IMR-90 (cell line): ENCODE results near the gene TIE1. TPM values are rescaled to one million over a fixed set of nuclear protein-coding genes. Genes with fewer than 3 reads are reported as not detected.
A peak's percentile ranks its signal among the peaks of the same experiment; 100 is the strongest.

Source experiments
- ATAC-seq: fragments of 200-7000 bp; cut with Tn5 transposase; 2 replicates; pipeline ENCODE4 v1.9.1; 2020; ENCODE audit warnings: low read depth, mild to moderate bottlenecking, moderate library complexity
- BruUV-seq: library from RNA; stranded (reverse); fragments of 400-500 nt; replicated peaks from 2 replicates; lab custom pipeline; 2021; lab: Mats Ljungman, UMichigan
- CTCF ChIA-PET: fragments of 300-600 bp; formaldehyde crosslinking; extraction: SDS; loops from one replicate; lab custom pipeline; 2021; ENCODE audit warnings: antibody characterized with exemption; lab: Yijun Ruan, JAX
- POLR2A ChIA-PET: fragments of 300-600 bp; sonication (Branson Sonifier 250); formaldehyde crosslinking; loops from one replicate; lab custom pipeline; 2022; ENCODE audit warnings: antibody characterized with exemption; ENCODE audit not compliant: unreplicated experiment; lab: Charles Lee
- DNase-seq: peaks from one replicate; pipeline ENCODE4 v3.0.0; 2013
- H2AFZ ChIP-seq: replicated peaks from 2 replicates; pipeline ENCODE3; 2013; ENCODE audit warnings: low read length, mild to moderate bottlenecking; ENCODE audit not compliant: poor library complexity
- H2AK5ac ChIP-seq: 2 replicates; pipeline ENCODE4 v1.6.1; 2013; ENCODE audit warnings: low read depth, low read length, inconsistent platforms
- H2AK9ac ChIP-seq: replicated peaks from 2 replicates; pipeline ENCODE3; 2013; ENCODE audit warnings: mild to moderate bottlenecking, low read depth, low read length, moderate library complexity; ENCODE audit not compliant: poor library complexity
- H2BK120ac ChIP-seq: 2 replicates; pipeline ENCODE4 v1.6.1; 2013; ENCODE audit warnings: low read depth, low read length, inconsistent platforms
- H2BK15ac ChIP-seq: 3 replicates; pipeline ENCODE4 v1.6.1; 2013; ENCODE audit warnings: low read depth, low read length, inconsistent platforms
- H2BK20ac ChIP-seq: 2 replicates; pipeline ENCODE4 v1.6.1; 2013; ENCODE audit warnings: low read depth, mild to moderate bottlenecking, inconsistent platforms, low read length, moderate library complexity
- H2BK5ac ChIP-seq: 2 replicates; pipeline ENCODE4 v1.6.1; 2013; ENCODE audit warnings: mild to moderate bottlenecking, low read depth, low read length, inconsistent platforms; ENCODE audit not compliant: poor library complexity, severe bottlenecking
- H3K14ac ChIP-seq: replicated peaks from 2 replicates; pipeline ENCODE4 v1.6.1; 2013; ENCODE audit warnings: low read depth, low read length, inconsistent platforms
- H3K18ac ChIP-seq: 2 replicates; pipeline ENCODE4 v1.6.1; 2013; ENCODE audit warnings: low read depth, low read length, control low read depth
- H3K23ac ChIP-seq: 2 replicates; pipeline ENCODE4 v1.6.1; 2013; ENCODE audit warnings: low read depth, low read length, inconsistent platforms
- H3K27ac ChIP-seq: 2 replicates; pipeline ENCODE4 v1.5.1; 2013; ENCODE audit warnings: mild to moderate bottlenecking, control low read depth, low read length; ENCODE audit not compliant: insufficient read depth
- H3K27me3 ChIP-seq: 2 replicates; pipeline ENCODE4 v1.6.1; 2013; ENCODE audit warnings: low read length; ENCODE audit not compliant: control insufficient read depth, insufficient read depth
- H3K36me3 ChIP-seq: 2 replicates; pipeline ENCODE4 v1.6.1; 2013; ENCODE audit warnings: low read length, mixed read lengths; ENCODE audit not compliant: control insufficient read depth, insufficient read depth
- H3K4ac ChIP-seq: 2 replicates; pipeline ENCODE4 v1.6.1; 2013; ENCODE audit warnings: low read depth, low read length, inconsistent platforms
- H3K4me1 ChIP-seq: 2 replicates; pipeline ENCODE4 v1.6.1; 2013; ENCODE audit warnings: low read length, mixed read lengths; ENCODE audit not compliant: control insufficient read depth, insufficient read depth
- H3K4me2 ChIP-seq: 2 replicates; pipeline ENCODE4 v1.6.1; 2013; ENCODE audit warnings: low read depth, mild to moderate bottlenecking, control low read depth, low read length, moderate library complexity
- H3K4me3 ChIP-seq: 2 replicates; pipeline ENCODE4 v1.5.1; 2013; ENCODE audit warnings: low read depth, mild to moderate bottlenecking, control low read depth, low read length, moderate library complexity; ENCODE audit not compliant: insufficient read depth
- H3K56ac ChIP-seq: 2 replicates; pipeline ENCODE4 v1.6.1; 2013; ENCODE audit warnings: low read length, inconsistent platforms; ENCODE audit not compliant: insufficient read depth; ENCODE audit errors: extremely low read depth
- H3K79me1 ChIP-seq, 2 experiments: 2 replicates each; pipeline ENCODE4 v1.6.1; 2013; ENCODE audit warnings: low read length in 2 of 2, inconsistent platforms in 1 of 2, low read depth in 1 of 2
- H3K9ac ChIP-seq: 2 replicates; pipeline ENCODE4 v1.6.1; 2013; ENCODE audit warnings: low read depth, low read length, control low read depth
- H3K9me1 ChIP-seq: 2 replicates; pipeline ENCODE4 v1.6.1; 2013; ENCODE audit warnings: low read length, inconsistent platforms; ENCODE audit not compliant: insufficient read depth
- H3K9me3 ChIP-seq: 2 replicates; pipeline ENCODE4 v1.6.1; 2013; ENCODE audit warnings: low read length; ENCODE audit not compliant: control insufficient read depth, insufficient read depth
- H4K20me1 ChIP-seq: 2 replicates; pipeline ENCODE4 v1.6.1; 2013; ENCODE audit warnings: low read length, inconsistent platforms; ENCODE audit not compliant: insufficient read depth
- H4K5ac ChIP-seq: 2 replicates; pipeline ENCODE4 v1.6.1; 2013; ENCODE audit warnings: mild to moderate bottlenecking, low read depth, low read length, control low read depth
- H4K8ac ChIP-seq, 2 experiments: 2 replicates each; pipeline ENCODE4 v1.6.1; 2013; ENCODE audit warnings: low read depth in 2 of 2, low read length in 2 of 2, control low read depth in 1 of 2, inconsistent platforms in 1 of 2
- H4K91ac ChIP-seq: 2 replicates; pipeline ENCODE4 v1.6.1; 2013; ENCODE audit warnings: low read depth, low read length, inconsistent platforms; ENCODE audit not compliant: insufficient read depth
- CTCF ChIP-seq: conservative IDR thresholded peaks from 2 replicates; pipeline ENCODE4 v1.5.1; 2012; ENCODE audit warnings: mild to moderate bottlenecking, low read depth, low read length, improper control_type of control experiment
- FOS ChIP-seq: fragments of 150-350 bp; IDR thresholded peaks from 2 replicates; pipeline ENCODE4 v1.6.1; 2016; ENCODE audit warnings: low read depth, low read length
- MAFK ChIP-seq: IDR thresholded peaks from 2 replicates; pipeline ENCODE4 v1.6.1; 2012; ENCODE audit warnings: low read depth, low read length, improper control_type of control experiment
- MAZ ChIP-seq: IDR thresholded peaks from 2 replicates; pipeline ENCODE4 v1.6.1; 2012; ENCODE audit warnings: low read depth, mild to moderate bottlenecking, low read length, improper control_type of control experiment, moderate library complexity, borderline replicate concordance
- NFE2L2 ChIP-seq: fragments of 150-350 bp; IDR thresholded peaks from 2 replicates; pipeline ENCODE4 v1.6.1; 2016; ENCODE audit warnings: low read depth, mild to moderate bottlenecking, low read length
- SMC3 ChIP-seq: fragments of 150-350 bp; IDR thresholded peaks from 2 replicates; pipeline ENCODE4 v1.6.1; 2016; ENCODE audit warnings: low read depth, mild to moderate bottlenecking, antibody characterized with exemption, low read length, moderate library complexity
- WGBS, 2 experiments: methylation state at CpG; one replicate each; pipeline versions ENCODE4 v1.1.5 to v1.1.7; 2013; ENCODE audit warnings: missing lambda C conversion rate in 2 of 2; ENCODE audit not compliant: insufficient read length in 1 of 2; ENCODE audit errors: extremely low coverage in 2 of 2; 5-methylcytosine and 5-hydroxymethylcytosine counted together
- dilution Hi-C: fragments of 300-500 bp; cut with HindIII; formaldehyde crosslinking; loops from one replicate; pipeline ENCODE4 v1.14.3; 2018; ENCODE audit warnings: low sequenced_read_pairs; ENCODE audit not compliant: unreplicated experiment
- in situ Hi-C: fragments of 300-500 bp; cut with MboI; formaldehyde crosslinking; loops from 3 replicates; pipeline ENCODE4 v1.14.3; 2019; ENCODE audit warnings: low sequenced_read_pairs, inconsistent platforms, mixed read lengths
- intact Hi-C: fragments of 100-400 bp; cut with micrococcal nuclease; formaldehyde crosslinking; loops from 2 replicates; pipeline ENCODE4 v1.10.0; 2022
- polyA plus RNA-seq, 3 experiments: library from polyadenylated mRNA; depleted of rRNA; stranded (reverse); fragments of >200 nt; gene quantifications; 2 replicates each; pipeline ENCODE4 v1.2.3, GENCODE V29; 2012; ENCODE audit warnings: low replicate concordance in 1 of 3
- total RNA-seq: library from RNA; depleted of rRNA; stranded (reverse); fragments of >200 nt; gene quantifications from 2 replicates; pipeline ENCODE4 v1.2.3, GENCODE V29; 2012

TIE1 gene
- total and polyA plus RNA-seq, 2 of the 4 experiments (the other 2 are of a cell fraction): 2.3 to 7.5 TPM

- ChIA-PET POLR2A (no interaction called here), CTCF (no interaction called here)
- no peaks in the 10 kb centered on the region for H3K36me3 ChIP-seq
- peaks cover 14% of the 10 kb centered on the region for H3K4me1 ChIP-seq
- H3K56ac ChIP-seq: no peak overlapping the region
- peak overlapping the region; percentile 12; the same call in 1 of the 2 replicates for H3K4me2 ChIP-seq
- H4K8ac ChIP-seq: no peak overlapping the region
- in situ Hi-C loops (no loop called here), dilution Hi-C loops (no loop called here), intact Hi-C loops (no loop called here)
- no peak overlapping the region for H3K27ac ChIP-seq
- H2BK15ac ChIP-seq: no peak overlapping the region
- H2AFZ ChIP-seq: no peak overlapping the region
- 0 out of 2 replicates have a peak, but pooled peaks cover 7% of the 10 kb centered on the region for H3K27me3 ChIP-seq
- H3K4me3 ChIP-seq: no peak overlapping the region
- no peak overlapping the region for H2BK20ac ChIP-seq
- no peak for DNase-seq
- H2BK5ac ChIP-seq: no peak overlapping the region
- no peak overlapping the region for H4K5ac ChIP-seq
- no peak overlapping the region for H2AK9ac ChIP-seq
- no peak overlapping the region for H3K4ac ChIP-seq
- no peak overlapping the region for H3K23ac ChIP-seq
- no TSS peak for BruUV-seq
- H4K20me1 ChIP-seq: no peaks in the 10 kb centered on the region
- H3K9me3 ChIP-seq: no peaks in the 10 kb centered on the region
- H3K79me1 ChIP-seq: no peaks in the 10 kb centered on the region
- H3K14ac ChIP-seq: no peak overlapping the region
- no peak overlapping the region for H2AK5ac ChIP-seq
- no peak overlapping the region for H3K9ac ChIP-seq
- H3K9me1 ChIP-seq: peaks cover 14% of the 10 kb centered on the region
- H2BK120ac ChIP-seq: no peak overlapping the region
- H3K18ac ChIP-seq: no peak overlapping the region
- WGBS, 2 experiments: 0% methylated on average over 1 of the region's 3 CpGs; no CpG with 5 or more reads in 1 of the 2 experiments
- peak; percentile 49 for TF ChIP-seq MAFK
- no peak for TF ChIP-seq CTCF
- TF ChIP-seq FOS: no peak
- TF ChIP-seq SMC3: no peak
- no peak for TF ChIP-seq MAZ
- no peak for TF ChIP-seq NFE2L2
- no peak for ATAC-seq
- no peak overlapping the region for H4K91ac ChIP-seq
These were observed 44.3 kb downstream of the TIE1 start for GRCh38 chr1:43345120-43345519.
